HCT116 (cell line): Measurements from ENCODE around the gene MAP3K5. TPM values are rescaled to one million over a fixed set of nuclear protein-coding genes. Genes with fewer than 3 reads are reported as not detected.

ENCODE experiments used
- ATAC-seq: fragments of 200-7000 bp; cut with Tn5 transposase; 2 replicates; pipeline ENCODE4 v1.9.1; 2020; ENCODE audit warnings: mild to moderate bottlenecking, moderate library complexity
- BruUV-seq: library from RNA; stranded (reverse); fragments of 400-500 nt; replicated peaks from 2 replicates; lab custom pipeline; 2021; lab: Mats Ljungman, UMichigan
- CTCF ChIA-PET: fragments of 300-600 bp; sonication (Branson Sonifier 250); formaldehyde crosslinking; loops from one replicate; lab custom pipeline; 2021; ENCODE audit warnings: antibody characterized with exemption; lab: Charles Lee
- POLR2A ChIA-PET: fragments of 300-600, 350-600 bp; sonication (Branson Sonifier 250); formaldehyde crosslinking; loops from one replicate; lab custom pipeline; 2021; ENCODE audit warnings: antibody characterized with exemption; lab: Charles Lee
- RAD21 ChIA-PET, 2 experiments: fragments of 300-600 bp; sonication (Branson Sonifier 250); formaldehyde crosslinking; loops; one replicate each; lab custom pipeline; 2023; ENCODE audit warnings: low total read pairs in 2 of 2; ENCODE audit not compliant: uncharacterized antibody in 2 of 2, unreplicated experiment in 2 of 2, low non-redundant PET in 1 of 2; lab: Charles Lee
- DNase-seq: peaks from one replicate; pipeline ENCODE4 v3.0.0-alpha.2; 2010; ENCODE audit warnings: low read depth, low spot score
- H2AFZ ChIP-seq: fragments of 200-600 bp; shearing (Covaris generic), sonication (generic); 2 replicates; pipeline ENCODE4 v1.6.1; 2017; ENCODE audit warnings: low read depth, mixed run types, mixed read lengths, antibody characterized with exemption, low read length; ENCODE audit not compliant: poor library complexity, severe bottlenecking
- H3K27ac ChIP-seq: 2 replicates; pipeline ENCODE4 v1.5.1; 2012; ENCODE audit warnings: low read depth, low read length
- H3K27me3 ChIP-seq: fragments of 200-600 bp; sonication (generic); 2 replicates; pipeline ENCODE4 v1.6.1; 2016; ENCODE audit warnings: mixed run types, low read length, mixed read lengths; ENCODE audit not compliant: insufficient read depth
- H3K36me3 ChIP-seq, 2 experiments: fragments of 200-500 bp in 1 of 2; fragments of 200-600 bp in 1 of 2; sonication (Bioruptor generic) in 1 of 2; sonication (generic) in 1 of 2; 2 replicates each; pipeline versions ENCODE4 v1.5.1 to v1.6.1; 2014 to 2016; ENCODE audit warnings: low read length in 2 of 2, inconsistent platforms in 1 of 2, mixed read lengths in 1 of 2, mixed run types in 1 of 2; ENCODE audit not compliant: insufficient read depth in 2 of 2, control insufficient read depth in 1 of 2
- H3K4me1 ChIP-seq, 2 experiments: fragments of 200-600 bp in 1 of 2; sonication (generic) in 1 of 2; 2 replicates each; pipeline versions ENCODE4 v1.5.1 to v1.6.1; 2012 to 2017; ENCODE audit warnings: low read length in 2 of 2, inconsistent platforms in 1 of 2, mild to moderate bottlenecking in 1 of 2, mixed read lengths in 1 of 2, mixed run types in 1 of 2, moderate library complexity in 1 of 2; ENCODE audit not compliant: insufficient read depth in 2 of 2, control insufficient read depth in 1 of 2
- H3K4me2 ChIP-seq: fragments of 200-600 bp; sonication (generic); 2 replicates; pipeline ENCODE4 v1.6.1; 2017; ENCODE audit warnings: mixed run types, low read length, mixed read lengths
- H3K4me3 ChIP-seq, 2 experiments: fragments of 200-600 bp in 1 of 2; sonication (generic) in 1 of 2; replicated peaks in 1 of 2; 2 replicates each; pipeline ENCODE4 v1.5.1; 2011 to 2016; ENCODE audit warnings: low read length in 2 of 2, control low read depth in 1 of 2, low read depth in 1 of 2, mild to moderate bottlenecking in 1 of 2, mixed read lengths in 1 of 2, mixed run types in 1 of 2
- H3K79me2 ChIP-seq: fragments of 200-600 bp; sonication (generic); 2 replicates; pipeline ENCODE4 v1.6.1; 2017; ENCODE audit warnings: mild to moderate bottlenecking, mixed run types, low read length, moderate library complexity, mixed read lengths; ENCODE audit not compliant: insufficient read depth
- H3K9ac ChIP-seq: fragments of 200-600 bp; sonication (generic); 2 replicates; pipeline ENCODE4 v1.6.1; 2016; ENCODE audit warnings: low read length, mixed read lengths
- H3K9me2 ChIP-seq: fragments of 200-600 bp; sonication (generic), shearing (Covaris generic); 2 replicates; pipeline ENCODE4 v1.6.1; 2017; ENCODE audit warnings: mixed run types, mild to moderate bottlenecking, moderate library complexity; ENCODE audit not compliant: insufficient read depth
- H3K9me3 ChIP-seq, 2 experiments: fragments of 200-500 bp in 1 of 2; fragments of 200-600 bp in 1 of 2; sonication (Bioruptor generic) in 1 of 2; sonication (generic) in 1 of 2; 2 replicates each; pipeline ENCODE4 v1.6.1; 2014 to 2017; ENCODE audit warnings: low read length in 2 of 2, mixed read lengths in 2 of 2, inconsistent platforms in 1 of 2, low read depth in 1 of 2, mild to moderate bottlenecking in 1 of 2, mixed run types in 1 of 2, moderate library complexity in 1 of 2; ENCODE audit not compliant: control insufficient read depth in 1 of 2, insufficient read depth in 1 of 2
- H4K20me1 ChIP-seq: fragments of 200-600 bp; sonication (generic), shearing (Covaris generic); 2 replicates; pipeline ENCODE4 v1.6.1; 2017; ENCODE audit warnings: mixed run types, mild to moderate bottlenecking, moderate library complexity; ENCODE audit not compliant: insufficient read depth
- CBX3 ChIP-seq: IDR thresholded peaks from 2 replicates; pipeline ENCODE4 v1.6.1; 2012; ENCODE audit warnings: low read depth
- EGR1 ChIP-seq: IDR thresholded peaks from 2 replicates; pipeline ENCODE4 v1.6.1; 2012; ENCODE audit warnings: low read depth
- ELF1 ChIP-seq: IDR thresholded peaks from 2 replicates; pipeline ENCODE4 v1.6.1; 2012; ENCODE audit warnings: low read depth, borderline replicate concordance
- EZH2phosphoT487 ChIP-seq: fragments of 200-600 bp; IDR thresholded peaks from 2 replicates; pipeline ENCODE4 v1.6.1; 2018; ENCODE audit warnings: antibody characterized with exemption, borderline replicate concordance
- POLR2A ChIP-seq: IDR thresholded peaks from 2 replicates; pipeline ENCODE4 v1.7.0; 2011; ENCODE audit warnings: borderline replicate concordance; ENCODE audit not compliant: insufficient read depth, insufficient read length; ENCODE audit errors: extremely low read depth
- RAD21 ChIP-seq: IDR thresholded peaks from 2 replicates; pipeline ENCODE4 v1.6.1; 2012; ENCODE audit warnings: low read depth, mild to moderate bottlenecking
- SRF ChIP-seq: IDR thresholded peaks from 2 replicates; pipeline ENCODE4 v1.6.1; 2012; ENCODE audit warnings: low read depth
- TCF7L2 ChIP-seq: IDR thresholded peaks from 2 replicates; pipeline ENCODE4 v1.7.0; 2011; ENCODE audit warnings: borderline replicate concordance, inconsistent platforms; ENCODE audit not compliant: insufficient read depth, insufficient read length; ENCODE audit errors: extremely low read depth
- YY1 ChIP-seq: IDR thresholded peaks from 2 replicates; pipeline ENCODE4 v1.6.1; 2011; ENCODE audit warnings: low read length, low read depth, moderate library complexity, mild to moderate bottlenecking; ENCODE audit not compliant: insufficient replicate concordance; ENCODE audit errors: extremely low read depth
- intact Hi-C: fragments of 100-400 bp; cut with micrococcal nuclease; formaldehyde crosslinking; loops from 2 replicates; pipeline ENCODE4 v1.10.0; 2022
- total RNA-seq: library from RNA; stranded (reverse); gene quantifications from one replicate; pipeline ENCODE4 v1.2.1, GENCODE V29; 2021; ENCODE audit not compliant: unreplicated experiment
- TF ChIP-seq, protein P1 (sequence below), 3 experiments: fragments of 200-600 bp in 1 of 3; sonication (generic) in 1 of 3; IDR thresholded peaks in 2 of 3; conservative IDR thresholded peaks in 1 of 3; 2 replicates each; pipeline ENCODE4 v1.5.1; 2012 to 2017; ENCODE audit warnings: low read depth in 2 of 3, low read length in 2 of 3, antibody characterized with exemption in 1 of 3, borderline replicate concordance in 1 of 3, control low read depth in 1 of 3, mild to moderate bottlenecking in 1 of 3, mixed read lengths in 1 of 3, mixed run types in 1 of 3, moderate library complexity in 1 of 3; ENCODE audit not compliant: insufficient read depth in 1 of 3
- TF ChIP-seq, protein P2 (sequence below): IDR thresholded peaks from 2 replicates; pipeline ENCODE4 v1.6.1; 2012
- TF ChIP-seq, protein P3 (sequence below): IDR thresholded peaks from 2 replicates; pipeline ENCODE4 v1.6.1; 2012

The MAP3K5 gene
- total RNA-seq, 1 experiment from 2014 or later = 11.8 TPM

DNA sequence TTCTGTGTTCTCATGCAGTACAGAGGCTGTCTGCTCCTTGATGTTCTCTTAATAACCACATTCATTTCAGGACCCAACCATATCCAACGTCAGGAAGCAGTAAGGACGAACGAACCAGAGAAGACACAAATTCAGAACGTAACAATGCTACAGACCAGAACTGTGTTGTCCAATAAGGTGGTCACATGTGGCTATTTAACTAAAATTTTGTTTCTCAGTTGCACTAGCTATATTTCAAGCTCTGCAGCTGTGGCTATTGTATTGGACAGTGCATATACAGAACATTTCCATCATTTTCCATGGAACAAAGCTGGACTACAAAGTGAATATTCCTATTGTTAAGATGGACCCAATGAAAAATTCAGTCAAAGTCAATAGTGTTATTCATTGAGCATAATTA lies 269.1 kb downstream of the MAP3K5 start:
- no peaks in the 10 kb centered on the region for H3K27me3 ChIP-seq
- H3K36me3 ChIP-seq = no peaks in the 10 kb centered on the region
- ChIA-PET RAD21 (no interaction called here), CTCF (no interaction called here), POLR2A (no interaction called here)
- H3K4me1 ChIP-seq = no peaks in the 10 kb centered on the region
- H3K4me3 ChIP-seq = no peak overlapping the region
- H3K9me2 ChIP-seq = no peaks in the 10 kb centered on the region
- ATAC-seq (no peak), DNase-seq (no peak)
- H3K9ac ChIP-seq = no peak overlapping the region
- H3K27ac ChIP-seq = no peak overlapping the region
- peaks cover 30% of the 10 kb centered on the region for H3K79me2 ChIP-seq
- H3K9me3 ChIP-seq = no peaks in the 10 kb centered on the region
- BruUV-seq = no TSS peak
- H3K4me2 ChIP-seq = no peak overlapping the region
- no peak for TF ChIP-seq SRF
- TF ChIP-seq, protein P1, sequence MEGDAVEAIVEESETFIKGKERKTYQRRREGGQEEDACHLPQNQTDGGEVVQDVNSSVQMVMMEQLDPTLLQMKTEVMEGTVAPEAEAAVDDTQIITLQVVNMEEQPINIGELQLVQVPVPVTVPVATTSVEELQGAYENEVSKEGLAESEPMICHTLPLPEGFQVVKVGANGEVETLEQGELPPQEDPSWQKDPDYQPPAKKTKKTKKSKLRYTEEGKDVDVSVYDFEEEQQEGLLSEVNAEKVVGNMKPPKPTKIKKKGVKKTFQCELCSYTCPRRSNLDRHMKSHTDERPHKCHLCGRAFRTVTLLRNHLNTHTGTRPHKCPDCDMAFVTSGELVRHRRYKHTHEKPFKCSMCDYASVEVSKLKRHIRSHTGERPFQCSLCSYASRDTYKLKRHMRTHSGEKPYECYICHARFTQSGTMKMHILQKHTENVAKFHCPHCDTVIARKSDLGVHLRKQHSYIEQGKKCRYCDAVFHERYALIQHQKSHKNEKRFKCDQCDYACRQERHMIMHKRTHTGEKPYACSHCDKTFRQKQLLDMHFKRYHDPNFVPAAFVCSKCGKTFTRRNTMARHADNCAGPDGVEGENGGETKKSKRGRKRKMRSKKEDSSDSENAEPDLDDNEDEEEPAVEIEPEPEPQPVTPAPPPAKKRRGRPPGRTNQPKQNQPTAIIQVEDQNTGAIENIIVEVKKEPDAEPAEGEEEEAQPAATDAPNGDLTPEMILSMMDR (IDR thresholded peaks at IDR 0.05 in 2 of 3, conservative IDR thresholded peaks at IDR 0.05 in 1 of 3; ENCODE audit: borderline replicate concordance in 1 of 3, insufficient read depth in 1 of 3, low read depth in 2 of 3, low read length in 2 of 3) = no peak
- TF ChIP-seq EGR1 = no peak
- no peak for TF ChIP-seq EZH2phosphoT487
- no peak for TF ChIP-seq POLR2A
- no peak for TF ChIP-seq YY1
- no peak for TF ChIP-seq RAD21
- no peak for TF ChIP-seq TCF7L2
- TF ChIP-seq CBX3 = no peak
- TF ChIP-seq ELF1 = no peak
- TF ChIP-seq, protein P2, sequence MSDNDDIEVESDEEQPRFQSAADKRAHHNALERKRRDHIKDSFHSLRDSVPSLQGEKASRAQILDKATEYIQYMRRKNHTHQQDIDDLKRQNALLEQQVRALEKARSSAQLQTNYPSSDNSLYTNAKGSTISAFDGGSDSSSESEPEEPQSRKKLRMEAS = no peak
- TF ChIP-seq, protein P3, sequence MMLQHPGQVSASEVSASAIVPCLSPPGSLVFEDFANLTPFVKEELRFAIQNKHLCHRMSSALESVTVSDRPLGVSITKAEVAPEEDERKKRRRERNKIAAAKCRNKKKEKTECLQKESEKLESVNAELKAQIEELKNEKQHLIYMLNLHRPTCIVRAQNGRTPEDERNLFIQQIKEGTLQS = no peak
- no peaks in the 10 kb centered on the region for H4K20me1 ChIP-seq
- H2AFZ ChIP-seq = no peak overlapping the region
- intact Hi-C loops = no loop called here
